Esophagus muscularis mucosa (tissue), 4 donors: ENCODE data around the gene RHBDL1. TPM values are rescaled to one million over a fixed set of nuclear protein-coding genes. Genes with fewer than 3 reads are reported as not detected.

Source experiments
- DNase-seq: peaks from one replicate; pipeline ENCODE4 v3.0.0-alpha.2; 2017; ENCODE audit errors: extremely low spot score
- H3K27ac ChIP-seq, 4 donors: fragments of 200-600 bp; sonication (generic); replicated peaks in 1 of 4; 1 replicate in 3 of 4; 2 replicates in 1 of 4; pipeline ENCODE4 v1.5.1; 2016 to 2019; ENCODE audit warnings: mild to moderate bottlenecking in 1 of 4
- H3K27me3 ChIP-seq, 4 donors: fragments of 200-600 bp; sonication (generic); one replicate each; pipeline versions ENCODE4 v1.5.1 to v1.6.0; 2016 to 2019
- H3K36me3 ChIP-seq, 4 donors: fragments of 200-600 bp; sonication (generic); one replicate each; pipeline ENCODE4 v1.5.1; 2016 to 2019
- H3K4me1 ChIP-seq, 4 donors: fragments of 200-600 bp; sonication (generic); one replicate each; pipeline ENCODE4 v1.5.1; 2016 to 2019
- H3K4me3 ChIP-seq, 4 donors: fragments of 200-600 bp; sonication (generic); 1 replicate in 2 of 4; 2 replicates in 2 of 4; pipeline ENCODE4 v1.5.1; 2016 to 2019; ENCODE audit warnings: mild to moderate bottlenecking in 4 of 4, moderate library complexity in 1 of 4
- H3K9me3 ChIP-seq, 4 donors: fragments of 200-600 bp; sonication (generic); 1 replicate in 3 of 4; 2 replicates in 1 of 4; pipeline ENCODE4 v1.5.1; 2016 to 2019
- CTCF ChIP-seq, 3 experiments: fragments of 200-600 bp in 2 of 3; fragments of 450-650 bp in 1 of 3; sonication (generic) in 2 of 3; IDR thresholded peaks; one replicate each; pipeline ENCODE4 v1.5.1; 2017 to 2019; ENCODE audit warnings: antibody characterized with exemption in 3 of 3, mild to moderate bottlenecking in 2 of 3, moderate library complexity in 1 of 3
- EP300 ChIP-seq: sonication (generic); formaldehyde crosslinking; IDR thresholded peaks from one replicate; pipeline ENCODE4 v1.6.1; 2017; ENCODE audit warnings: antibody characterized with exemption
- POLR2A ChIP-seq: fragments of 450-650 bp; IDR thresholded peaks from one replicate; pipeline ENCODE4 v1.6.1; 2017; ENCODE audit warnings: antibody characterized with exemption, moderate library complexity, mild to moderate bottlenecking, low read depth
- POLR2AphosphoS5 ChIP-seq, 2 donors: sonication (generic); formaldehyde crosslinking; IDR thresholded peaks; one replicate each; pipeline ENCODE4 v1.6.1; 2017; ENCODE audit warnings: antibody characterized with exemption in 2 of 2
- WGBS: methylation state at CpG from one replicate; pipeline ENCODE4 v1.1.5; 2018; 5-methylcytosine and 5-hydroxymethylcytosine counted together
- intact Hi-C: fragments of 100-400 bp; cut with DNase I; formaldehyde crosslinking; loops from one replicate; pipeline ENCODE4 v1.15.1; 2023
- total RNA-seq, 4 donors: library from RNA; depleted of rRNA; stranded (reverse); fragments of >200 nt; gene quantifications; one replicate each; pipeline versions ENCODE4 v1.1.0 to v1.2.1, GENCODE V29; 2016

RHBDL1 gene
- total RNA-seq, 4 donors from 2014 or later = 0.17 to 2.0 (median 0.66) TPM

GRCh38 chr16:668519-669171 lies 6.8 kb upstream of the RHBDL1 start:
- Histone ChIP-seq H3K4me1 (peaks cover 15 to 28% (median 24%) of the 10 kb centered on the region in 4 donors), H3K27ac (peak overlapping the region; percentile 86 to 92 (median 90)), H3K4me3 (peak overlapping the region; percentile 81 to 99 (median 94)), H3K27me3 (no peaks in the 10 kb centered on the region), H3K9me3 (no peaks in the 10 kb centered on the region), H3K36me3 (peaks cover 41 to 49% (median 47%) of the 10 kb centered on the region in 4 donors)
- TF ChIP-seq POLR2AphosphoS5 (IDR thresholded peaks at IDR 0.05) = no peak
- TF ChIP-seq POLR2A = no peak
- TF ChIP-seq EP300 = no peak
- no peak for TF ChIP-seq CTCF (IDR thresholded peaks at IDR 0.05)
- intact Hi-C loops = no loop called here
- 45% methylated on average over 6 of the region's 50 CpGs for WGBS
- DNase-seq = no peak

GRCh38 chr16:669666-670065 lies 5.8 kb upstream of the RHBDL1 start:
- intact Hi-C loops = no loop called here
- TF ChIP-seq EP300 (no peak), POLR2AphosphoS5 (IDR thresholded peaks at IDR 0.05) (no peak), CTCF (IDR thresholded peaks at IDR 0.05) (no peak), POLR2A (no peak)
- H3K27me3 ChIP-seq = no peaks in the 10 kb centered on the region
- 92% methylated on average over 5 of the region's 13 CpGs for WGBS
- no peak overlapping the region for H3K4me3 ChIP-seq
- peaks cover 15 to 34% (median 26%) of the 10 kb centered on the region in 4 donors for H3K4me1 ChIP-seq
- H3K9me3 ChIP-seq = no peaks in the 10 kb centered on the region
- peaks cover 42 to 56% (median 50%) of the 10 kb centered on the region in 4 donors for H3K36me3 ChIP-seq
- no peak for DNase-seq
- no peak overlapping the region for H3K27ac ChIP-seq

GRCh38 chr16:670485-671352 lies 4.8 kb upstream of the RHBDL1 start:
- Histone ChIP-seq H3K9me3 (no peaks in the 10 kb centered on the region), H3K27me3 (no peaks in the 10 kb centered on the region), H3K36me3 (peaks cover 42 to 56% (median 50%) of the 10 kb centered on the region in 4 donors), H3K4me3 (no peak overlapping the region), H3K27ac (no peak overlapping the region), H3K4me1 (peaks cover 23 to 45% (median 37%) of the 10 kb centered on the region in 4 donors)
- TF ChIP-seq CTCF (IDR thresholded peaks at IDR 0.05) (no peak), POLR2AphosphoS5 (IDR thresholded peaks at IDR 0.05) (no peak), EP300 (no peak), POLR2A (no peak)
- no peak for DNase-seq
- WGBS = 94% methylated on average over 37 of the region's 52 CpGs
- intact Hi-C loops = no loop called here

GRCh38 chr16:671353-672131 lies 3.9 kb upstream of the RHBDL1 start:
- no peak overlapping the region for H3K27ac ChIP-seq
- peaks cover 0 to 5% (median 0%) of the 10 kb centered on the region in 4 donors for H3K27me3 ChIP-seq
- H3K4me1 ChIP-seq = peaks cover 26 to 53% (median 45%) of the 10 kb centered on the region in 4 donors
- 85% methylated on average over 12 of the region's 40 CpGs for WGBS
- no peak for DNase-seq
- intact Hi-C loops = no loop called here
- no peak for TF ChIP-seq POLR2AphosphoS5 (IDR thresholded peaks at IDR 0.05)
- no peak for TF ChIP-seq EP300
- TF ChIP-seq POLR2A = no peak
- no peak for TF ChIP-seq CTCF (IDR thresholded peaks at IDR 0.05)
- H3K9me3 ChIP-seq = no peaks in the 10 kb centered on the region
- H3K4me3 ChIP-seq = no peak overlapping the region
- H3K36me3 ChIP-seq = peaks cover 42 to 56% (median 50%) of the 10 kb centered on the region in 4 donors
